GM20000 (cell line): ENCODE data around the gene PHF13.
A peak's percentile ranks its signal among the peaks of the same experiment; 100 is the strongest.
"Not testable (repeated sequence)": the region's sequence is repeated elsewhere in the genome, so short reads cannot be mapped to it uniquely, and the experiment has no call there.

ENCODE experiments used
- DNase-seq: peaks from one replicate; pipeline ENCODE4 v3.0.0; 2012; ENCODE audit warnings: low spot score
- CTCF ChIP-seq: IDR thresholded peaks from 2 replicates; pipeline ENCODE4 v1.5.1; 2012; ENCODE audit warnings: mild to moderate bottlenecking, control low read depth; ENCODE audit errors: extremely low read depth, missing control alignments

The PHF13 gene

GRCh38 chr1:6637770-6638169 is 24.2 kb downstream of the PHF13 start:
- no peak for TF ChIP-seq CTCF
- no peak for DNase-seq

GRCh38 chr1:6638226-6638625 is 24.7 kb downstream of the PHF13 start:
- no peak for TF ChIP-seq CTCF
- no peak for DNase-seq

GRCh38 chr1:6640867-6641266 is 27.3 kb downstream of the PHF13 start:
- not testable (repeated sequence) for DNase-seq

GRCh38 chr1:6645018-6645417 is 31.5 kb downstream of the PHF13 start:
- TF ChIP-seq CTCF, result no peak
- no peak for DNase-seq

- no peak for TF ChIP-seq CTCF
- peak; percentile 59 for DNase-seq
Measured at GRCh38 chr1:6646499-6647148, 33.1 kb downstream of the PHF13 start.

GRCh38 chr1:6648556-6648955 is 35.0 kb downstream of the PHF13 start:
- DNase-seq, result no peak
- no peak for TF ChIP-seq CTCF

- no peak for DNase-seq
- TF ChIP-seq CTCF, result no peak
Measured at GRCh38 chr1:6651909-6652308, 38.4 kb downstream of the PHF13 start.

- no peak for TF ChIP-seq CTCF
Measured at GRCh38 chr1:6652986-6653385, 39.5 kb downstream of the PHF13 start.

More at GRCh38 chr1:6652986-6653385, 39.5 kb downstream of the PHF13 start:
- no peak for DNase-seq
